Neuronal stem cell (in vitro differentiated cells): ENCODE data around the gene SSC5D.

Experiments
- DNase-seq: peaks from one replicate; pipeline ENCODE4 v3.0.0-alpha.2; 2013; ENCODE audit warnings: low spot score
- H2AFZ ChIP-seq: one replicate; pipeline ENCODE4 v1.6.1; 2013; ENCODE audit warnings: mild to moderate bottlenecking, low read length, inconsistent platforms
- H2AK5ac ChIP-seq: 2 replicates; pipeline ENCODE4 v1.6.1; 2013; ENCODE audit warnings: low read depth, mild to moderate bottlenecking, inconsistent platforms, low read length, moderate library complexity, mixed read lengths
- H2BK120ac ChIP-seq: 2 replicates; pipeline ENCODE4 v1.6.1; 2013; ENCODE audit warnings: low read depth, mild to moderate bottlenecking, inconsistent platforms, low read length, moderate library complexity, mixed read lengths
- H2BK12ac ChIP-seq: one replicate; pipeline ENCODE4 v1.6.1; 2013; ENCODE audit warnings: low read length, inconsistent platforms
- H2BK15ac ChIP-seq: 2 replicates; pipeline ENCODE4 v1.6.1; 2013; ENCODE audit warnings: mild to moderate bottlenecking, low read length, inconsistent platforms, mixed read lengths
- H2BK5ac ChIP-seq: one replicate; pipeline ENCODE4 v1.6.1; 2013; ENCODE audit warnings: inconsistent platforms, mild to moderate bottlenecking, low read length, moderate library complexity
- H3K14ac ChIP-seq: one replicate; pipeline ENCODE4 v1.6.1; 2013; ENCODE audit warnings: low read length, inconsistent platforms
- H3K18ac ChIP-seq: 2 replicates; pipeline ENCODE4 v1.6.1; 2013; ENCODE audit warnings: low read length, inconsistent platforms
- H3K23ac ChIP-seq: 2 replicates; pipeline ENCODE4 v1.6.1; 2013; ENCODE audit warnings: low read depth, mild to moderate bottlenecking, mixed read lengths, low read length, inconsistent platforms; ENCODE audit not compliant: poor library complexity
- H3K27ac ChIP-seq: replicated peaks from 3 replicates; pipeline ENCODE4 v1.5.1; 2013; ENCODE audit warnings: low read length, inconsistent platforms
- H3K27me3 ChIP-seq, 3 experiments: 2 replicates each; pipeline ENCODE4 v1.6.1; 2013; ENCODE audit warnings: low read length in 3 of 3, mild to moderate bottlenecking in 2 of 3, inconsistent platforms in 1 of 3, low read depth in 1 of 3, mixed read lengths in 1 of 3, moderate library complexity in 1 of 3; ENCODE audit not compliant: control insufficient read depth in 3 of 3, insufficient read depth in 3 of 3
- H3K36me3 ChIP-seq, 2 donors: replicated peaks in 1 of 2; 2 replicates each; pipeline ENCODE4 v1.6.1; 2013; ENCODE audit warnings: low read length in 2 of 2; ENCODE audit not compliant: control insufficient read depth in 2 of 2, insufficient read depth in 2 of 2
- H3K4ac ChIP-seq: 2 replicates; pipeline ENCODE4 v1.6.1; 2013; ENCODE audit warnings: inconsistent platforms, mild to moderate bottlenecking, low read length, moderate library complexity
- H3K4me1 ChIP-seq, 2 donors: 1 replicate in 1 of 2; 2 replicates in 1 of 2; pipeline ENCODE4 v1.6.1; 2013; ENCODE audit warnings: low read length in 2 of 2, low read depth in 1 of 2; ENCODE audit not compliant: control insufficient read depth in 2 of 2, insufficient read depth in 1 of 2
- H3K4me2 ChIP-seq: one replicate; pipeline ENCODE4 v1.6.1; 2013; ENCODE audit warnings: mild to moderate bottlenecking, low read length, inconsistent platforms; ENCODE audit not compliant: insufficient read depth, poor library complexity, severe bottlenecking
- H3K4me3 ChIP-seq, 2 donors: 2 replicates each; pipeline ENCODE4 v1.5.1; 2013; ENCODE audit warnings: low read length in 2 of 2, mild to moderate bottlenecking in 2 of 2, inconsistent platforms in 1 of 2, moderate library complexity in 1 of 2
- H3K79me1 ChIP-seq: one replicate; pipeline ENCODE4 v1.6.1; 2013; ENCODE audit warnings: low read depth, mild to moderate bottlenecking, inconsistent platforms, low read length, moderate library complexity
- H3K9ac ChIP-seq: one replicate; pipeline ENCODE4 v1.6.1; 2013; ENCODE audit warnings: mild to moderate bottlenecking, low read depth, low read length, inconsistent platforms; ENCODE audit not compliant: poor library complexity
- H3K9me3 ChIP-seq, 2 donors: replicated peaks in 1 of 2; 2 replicates each; pipeline versions ENCODE3 to v1.6.1; 2013; ENCODE audit warnings: low read length in 2 of 2, mild to moderate bottlenecking in 2 of 2, inconsistent platforms in 1 of 2, low read depth in 1 of 2, mixed read lengths in 1 of 2, moderate library complexity in 1 of 2; ENCODE audit not compliant: control insufficient read depth in 2 of 2, insufficient read depth in 1 of 2
- H4K8ac ChIP-seq: one replicate; pipeline ENCODE4 v1.6.1; 2013; ENCODE audit warnings: low read depth, mild to moderate bottlenecking, inconsistent platforms, low read length, moderate library complexity
- H4K91ac ChIP-seq: one replicate; pipeline ENCODE4 v1.6.1; 2013; ENCODE audit warnings: low read length, low read depth, mild to moderate bottlenecking, inconsistent platforms; ENCODE audit not compliant: poor library complexity
- WGBS, 2 donors: extraction: QIAGEN DNeasy Blood & Tissue Kit; methylation state at CpG; one replicate each; pipeline ENCODE4 v1.1.7; 2013; ENCODE audit warnings: missing lambda C conversion rate in 2 of 2, mixed read lengths in 1 of 2; ENCODE audit not compliant: insufficient read length in 2 of 2, insufficient replicate concordance in 1 of 2; ENCODE audit errors: extremely low coverage in 2 of 2; 5-methylcytosine and 5-hydroxymethylcytosine counted together

SSC5D gene

GRCh38 chr19:55538132-55538531 is 49.9 kb downstream of the SSC5D start:
- Histone ChIP-seq H3K4me2 (no peak overlapping the region), H3K4ac (no peak overlapping the region), H3K18ac (peak overlapping the region; percentile 89), H3K4me1 (peaks cover 14 to 18% of the 10 kb centered on the region in 2 donors), H3K9me3 (peaks cover 0 to 3% of the 10 kb centered on the region in 2 donors), H2BK120ac (peak overlapping the region; percentile 67), H3K79me1 (peaks cover 4% of the 10 kb centered on the region), H4K91ac (peak overlapping the region; percentile 53), H3K36me3 (no peaks in the 10 kb centered on the region), H2BK15ac (peak overlapping the region; percentile 96), H3K9ac (no peak overlapping the region), H2BK5ac (peak overlapping the region; percentile 53), H2BK12ac (no peak overlapping the region), H4K8ac (no peak overlapping the region), H3K4me3 (no peak overlapping the region), H2AFZ (peak overlapping the region; percentile 84), H3K23ac (no peak overlapping the region), H2AK5ac (peak overlapping the region; percentile 81), H3K14ac (no peak overlapping the region), H3K27ac (peak overlapping the region; percentile 73), H3K27me3 (no peaks in the 10 kb centered on the region)
- no peak for DNase-seq
- WGBS, 2 donors: no CpG with 5 or more reads among the region's 5 CpGs

DNA sequence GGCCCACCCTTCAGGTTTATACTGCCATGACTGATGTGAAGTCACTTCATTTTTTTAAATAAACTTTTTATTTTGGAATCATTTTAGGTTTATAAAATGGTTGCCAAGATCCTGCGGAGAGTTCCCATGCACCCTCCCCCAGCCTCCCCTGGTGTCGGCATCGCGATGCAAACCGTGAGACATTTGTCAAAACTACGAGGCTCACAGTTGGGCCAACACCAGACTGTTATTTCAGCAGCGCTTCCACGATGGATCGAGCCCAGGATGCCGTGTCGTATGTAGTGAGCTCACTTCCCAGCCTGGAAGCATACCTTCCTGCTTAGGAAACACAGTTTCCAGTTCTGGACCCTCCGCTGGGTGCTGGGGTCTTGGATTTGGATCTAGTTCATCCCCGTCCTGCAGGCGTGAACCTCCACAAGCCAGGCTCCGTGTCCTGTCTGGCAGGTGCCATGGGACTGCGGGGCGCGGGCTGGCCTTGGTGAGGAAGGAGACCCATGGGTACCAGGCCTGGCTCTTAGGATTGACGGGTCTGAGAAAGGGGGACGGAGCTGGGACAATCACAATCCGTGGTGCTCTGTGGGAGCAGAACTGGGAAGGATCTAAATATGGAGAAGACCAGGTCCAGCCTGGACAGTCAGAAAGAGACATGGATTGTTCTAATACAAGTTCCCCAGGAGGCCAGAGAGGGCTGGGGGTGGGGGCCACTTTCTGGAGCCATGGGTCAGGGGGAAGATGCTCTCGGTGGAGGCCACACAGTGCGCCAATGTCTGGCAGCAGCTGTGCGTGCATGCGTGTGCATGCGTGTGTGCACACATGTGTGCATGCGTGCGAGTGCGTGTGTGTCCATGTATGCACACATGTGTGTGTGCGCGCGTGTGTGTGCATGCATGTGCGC is 51.1 kb downstream of the SSC5D start:
- Histone ChIP-seq H4K8ac (no peak overlapping the region), H3K18ac (peak overlapping the region; percentile 86), H3K27ac (peak overlapping the region; percentile 39), H3K4ac (no peak overlapping the region), H3K14ac (peak overlapping the region; percentile 94), H3K9me3 (peaks cover 0 to 3% of the 10 kb centered on the region in 2 donors), H3K4me2 (no peak overlapping the region), H3K27me3 (no peaks in the 10 kb centered on the region), H3K79me1 (peaks cover 4% of the 10 kb centered on the region), H2BK12ac (peak overlapping the region; percentile 73), H3K4me1 (peaks cover 14 to 18% of the 10 kb centered on the region in 2 donors), H4K91ac (peak overlapping the region; percentile 19), H3K23ac (peak overlapping the region; percentile 22), H2BK5ac (no peak overlapping the region), H3K9ac (no peak overlapping the region), H3K36me3 (no peaks in the 10 kb centered on the region), H2BK15ac (peak overlapping the region; percentile 17), H2BK120ac (no peak overlapping the region), H2AK5ac (peak overlapping the region; percentile 53), H2AFZ (no peak overlapping the region), H3K4me3 (peak overlapping the region in 1 of 2 donors; percentile 38)
- DNase-seq: no peak
- no CpG with 5 or more reads among the region's 33 CpGs for WGBS, 2 donors

- H3K4me3 ChIP-seq: no peak overlapping the region
- H4K91ac ChIP-seq: no peak overlapping the region
- peak overlapping the region; percentile 58 for H3K18ac ChIP-seq
- H4K8ac ChIP-seq: no peak overlapping the region
- H3K4ac ChIP-seq: no peak overlapping the region
- H3K27me3 ChIP-seq: no peaks in the 10 kb centered on the region
- H2AK5ac ChIP-seq: peak overlapping the region; percentile 95
- H2AFZ ChIP-seq: no peak overlapping the region
- H3K27ac ChIP-seq: no peak overlapping the region
- H3K23ac ChIP-seq: peak overlapping the region; percentile 48
- peaks cover 4% of the 10 kb centered on the region for H3K79me1 ChIP-seq
- no peak overlapping the region for H3K9ac ChIP-seq
- peak overlapping the region; percentile 31 for H2BK12ac ChIP-seq
- H2BK15ac ChIP-seq: peak overlapping the region; percentile 39
- no peak overlapping the region for H3K14ac ChIP-seq
- no peak overlapping the region for H2BK120ac ChIP-seq
- H2BK5ac ChIP-seq: peak overlapping the region; percentile 17
- peaks cover 0 to 3% of the 10 kb centered on the region in 2 donors for H3K9me3 ChIP-seq
- no CpG with 5 or more reads among the region's 10 CpGs for WGBS, 2 donors
- no peak for DNase-seq
- H3K36me3 ChIP-seq: no peaks in the 10 kb centered on the region
- H3K4me1 ChIP-seq: peaks cover 19 to 27% of the 10 kb centered on the region in 2 donors
- no peak overlapping the region for H3K4me2 ChIP-seq
Measured at GRCh38 chr19:55540619-55541018, 52.4 kb downstream of the SSC5D start.

- WGBS, 2 donors: no CpG with 5 or more reads among the region's 19 CpGs
- H3K36me3 ChIP-seq: no peaks in the 10 kb centered on the region
Measured at GRCh38 chr19:55541091-55541490, 52.9 kb downstream of the SSC5D start.

More at GRCh38 chr19:55541091-55541490, 52.9 kb downstream of the SSC5D start:
- H2BK15ac ChIP-seq: peak overlapping the region; percentile 39
- no peak overlapping the region for H3K4me3 ChIP-seq
- no peak overlapping the region for H3K4ac ChIP-seq
- H3K4me2 ChIP-seq: no peak overlapping the region
- peak overlapping the region; percentile 51 for H3K14ac ChIP-seq
- H3K4me1 ChIP-seq: peaks cover 21 to 28% of the 10 kb centered on the region in 2 donors
- no peak overlapping the region for H4K8ac ChIP-seq
- peak overlapping the region; percentile 96 for H4K91ac ChIP-seq
- H2BK12ac ChIP-seq: peak overlapping the region; percentile 31
- H2AFZ ChIP-seq: no peak overlapping the region
- no peak overlapping the region for H2BK120ac ChIP-seq
- peak overlapping the region; percentile 58 for H3K18ac ChIP-seq
- H3K27me3 ChIP-seq: no peaks in the 10 kb centered on the region
- peaks cover 0 to 3% of the 10 kb centered on the region in 2 donors for H3K9me3 ChIP-seq
- peak overlapping the region; percentile 95 for H2AK5ac ChIP-seq
- no peak for DNase-seq
- peaks cover 4% of the 10 kb centered on the region for H3K79me1 ChIP-seq
- H3K9ac ChIP-seq: no peak overlapping the region
- H2BK5ac ChIP-seq: peak overlapping the region; percentile 17
- no peak overlapping the region for H3K27ac ChIP-seq
- peak overlapping the region; percentile 48 for H3K23ac ChIP-seq
